Esophagus (tissue), 2 donors: ENCODE measurements around the gene OXTR. TPM values are rescaled to one million over a fixed set of nuclear protein-coding genes. Genes with fewer than 3 reads are reported as not detected.

Experiments
- H3K27ac ChIP-seq, 2 donors: one replicate each; pipeline ENCODE4 v1.5.1; 2013; ENCODE audit warnings: low read depth in 2 of 2, mild to moderate bottlenecking in 2 of 2, inconsistent platforms in 1 of 2, low read length in 1 of 2, moderate library complexity in 1 of 2
- H3K27me3 ChIP-seq, 2 donors: one replicate each; pipeline ENCODE4 v1.6.1; 2013; ENCODE audit warnings: low read length in 2 of 2, control low read depth in 1 of 2, mild to moderate bottlenecking in 1 of 2; ENCODE audit not compliant: insufficient read depth in 2 of 2, control insufficient read depth in 1 of 2
- H3K36me3 ChIP-seq, 2 donors: one replicate each; pipeline ENCODE4 v1.6.1; 2013; ENCODE audit warnings: low read length in 1 of 2; ENCODE audit not compliant: control insufficient read depth in 2 of 2, insufficient read depth in 2 of 2
- H3K4me1 ChIP-seq, 2 donors: one replicate each; pipeline ENCODE4 v1.6.1; 2013; ENCODE audit warnings: low read length in 1 of 2; ENCODE audit not compliant: control insufficient read depth in 2 of 2, insufficient read depth in 2 of 2
- H3K4me3 ChIP-seq, 2 donors: one replicate each; pipeline ENCODE4 v1.5.1; 2013; ENCODE audit warnings: low read length in 2 of 2, mild to moderate bottlenecking in 2 of 2, low read depth in 1 of 2, moderate library complexity in 1 of 2
- H3K9me3 ChIP-seq, 2 donors: one replicate each; pipeline ENCODE4 v1.6.1; 2013; ENCODE audit warnings: mild to moderate bottlenecking in 2 of 2, low read depth in 1 of 2, low read length in 1 of 2, moderate library complexity in 1 of 2; ENCODE audit not compliant: control insufficient read depth in 2 of 2, insufficient read depth in 1 of 2
- WGBS, 2 donors: extraction: QIAGEN DNeasy Blood & Tissue Kit; methylation state at CpG; one replicate each; pipeline ENCODE4 v1.1.7; 2013; 5-methylcytosine and 5-hydroxymethylcytosine counted together
- polyA plus RNA-seq, 2 donors: library from polyadenylated mRNA; stranded (reverse); fragments of 200-250 nt; gene quantifications; one replicate each; pipeline ENCODE4 v1.2.3, GENCODE V29; 2013
- donor health status: healthy with polysubstance abuse.
- donor health status: Bipolar disorder and iron deficiency.

OXTR gene
- polyA plus RNA-seq, 2 donors: 1.0 to 1.4 TPM

- Histone ChIP-seq H3K27me3 (no peaks in the 10 kb centered on the region), H3K4me1 (no peaks in the 10 kb centered on the region), H3K9me3 (peaks cover 3% of the 10 kb centered on the region in 2 donors), H3K36me3 (no peaks in the 10 kb centered on the region), H3K4me3 (no peak overlapping the region), H3K27ac (no peak overlapping the region)
- WGBS, 2 donors: 45 to 46% methylated on average over 3 of the region's 3 CpGs
These were observed 66.9 kb downstream of the OXTR start for GRCh38 chr3:8702560-8702959.

Other genes starting within 250 kb of the OXTR start
- gene SSUH2, start 124.8 kb downstream of the OXTR start, polyA plus RNA-seq: under 1 TPM; 0.22 to 0.51 TPM
- under 1 TPM in 1 of 2 donors, not detected in 1; 0.04 TPM for gene CAV3, start 35.8 kb downstream of the OXTR start, polyA plus RNA-seq
- gene RAD18, start 193.9 kb upstream of the OXTR start, polyA plus RNA-seq: 1 to 10 TPM; 2.4 to 2.5 TPM